ENCODE results near the gene COX7C. TPM values are rescaled to one million over a fixed set of nuclear protein-coding genes. Genes with fewer than 3 reads are reported as not detected.
A peak's percentile ranks its signal among the peaks of the same experiment; 100 is the strongest.

Gene COX7C
- total and polyA plus RNA-seq, 9 of the 15 experiments (the other 6 are each of a cell fraction or from before 2014, with no cell fraction given) = 576 to 1,783 (median 996) TPM

- TF ChIP-seq, protein P1, sequence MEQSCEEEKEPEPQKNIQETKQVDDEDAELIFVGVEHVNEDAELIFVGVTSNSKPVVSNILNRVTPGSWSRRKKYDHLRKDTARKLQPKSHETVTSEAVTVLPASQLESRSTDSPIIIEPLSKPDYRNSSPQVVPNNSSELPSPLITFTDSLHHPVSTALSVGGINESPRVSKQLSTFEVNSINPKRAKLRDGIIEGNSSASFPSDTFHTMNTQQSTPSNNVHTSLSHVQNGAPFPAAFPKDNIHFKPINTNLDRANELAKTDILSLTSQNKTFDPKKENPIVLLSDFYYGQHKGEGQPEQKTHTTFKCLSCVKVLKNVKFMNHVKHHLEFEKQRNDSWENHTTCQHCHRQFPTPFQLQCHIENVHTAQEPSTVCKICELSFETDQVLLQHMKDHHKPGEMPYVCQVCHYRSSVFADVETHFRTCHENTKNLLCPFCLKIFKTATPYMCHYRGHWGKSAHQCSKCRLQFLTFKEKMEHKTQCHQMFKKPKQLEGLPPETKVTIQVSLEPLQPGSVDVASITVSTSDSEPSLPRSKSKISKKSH (CRISPR knock-in tag; IDR thresholded peaks at IDR 0.05) = no peak
- TF ChIP-seq SAFB (IDR thresholded peaks at IDR 0.05; ENCODE audit: borderline replicate concordance, low read depth, low read length) = no peak
- no peak for TF ChIP-seq CBFA2T3 (IDR thresholded peaks at IDR 0.05)
- TF ChIP-seq MEF2D (tag; conservative IDR thresholded peaks at IDR 0.05; ENCODE audit: low read depth) = no peak
- TF ChIP-seq PRDM10 (IDR thresholded peaks at IDR 0.05; ENCODE audit: partially characterized antibody) = no peak
- no peak for TF ChIP-seq TFAP4 (CRISPR knock-in tag; IDR thresholded peaks at IDR 0.05; ENCODE audit: borderline replicate concordance)
- TF ChIP-seq, protein P2, sequence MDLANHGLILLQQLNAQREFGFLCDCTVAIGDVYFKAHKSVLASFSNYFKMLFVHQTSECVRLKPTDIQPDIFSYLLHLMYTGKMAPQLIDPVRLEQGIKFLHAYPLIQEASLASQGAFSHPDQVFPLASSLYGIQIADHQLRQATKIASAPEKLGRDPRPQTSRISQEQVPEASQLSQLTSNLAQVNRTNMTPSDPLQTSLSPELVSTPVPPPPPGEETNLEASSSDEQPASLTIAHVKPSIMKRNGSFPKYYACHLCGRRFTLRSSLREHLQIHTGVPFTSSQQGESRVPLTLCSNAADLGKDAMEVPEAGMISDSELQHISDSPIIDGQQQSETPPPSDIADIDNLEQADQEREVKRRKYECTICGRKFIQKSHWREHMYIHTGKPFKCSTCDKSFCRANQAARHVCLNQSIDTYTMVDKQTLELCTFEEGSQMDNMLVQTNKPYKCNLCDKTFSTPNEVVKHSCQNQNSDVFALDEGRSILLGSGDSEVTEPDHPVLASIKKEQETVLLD (IDR thresholded peaks at IDR 0.05) = no peak
- no peak for TF ChIP-seq TCF3 (CRISPR knock-in tag; IDR thresholded peaks at IDR 0.05)
- TF ChIP-seq CEBPG (CRISPR knock-in tag; IDR thresholded peaks at IDR 0.05) = no peak
- no peak for TF ChIP-seq CEBPG (tag; conservative IDR thresholded peaks at IDR 0.05 in 1 of 2, IDR thresholded peaks at IDR 0.05 in 1 of 2)
- no peak for TF ChIP-seq ZFX (CRISPR knock-in tag; IDR thresholded peaks at IDR 0.05)
- no peak for TF ChIP-seq ZNF75A (CRISPR knock-in tag; IDR thresholded peaks at IDR 0.05)
- TF ChIP-seq GTF3C2 (IDR thresholded peaks at IDR 0.05; ENCODE audit: borderline replicate concordance, extremely low read depth, insufficient read length) = no peak
- TF ChIP-seq GATAD2A (IDR thresholded peaks at IDR 0.05) = no peak
- TF ChIP-seq STAT5B (CRISPR knock-in tag; IDR thresholded peaks at IDR 0.05) = no peak
- no peak for TF ChIP-seq THRAP3 (IDR thresholded peaks at IDR 0.05; ENCODE audit: borderline replicate concordance)
- TF ChIP-seq ARID1B (IDR thresholded peaks at IDR 0.05) = peak; percentile 32; the same call in 1 of the 2 replicates
- no peak for TF ChIP-seq ZNF224 (CRISPR knock-in tag; IDR thresholded peaks at IDR 0.05)
Observed at GRCh38 chr5:86623785-86624483, 6.2 kb downstream of the COX7C start (continued).
